Astrocyte (in vitro differentiated cells and primary cell): Measurements from ENCODE around the gene SPATA17. TPM values are rescaled to one million over a fixed set of nuclear protein-coding genes. Genes with fewer than 3 reads are reported as not detected.

Experiments used
- DNase-seq: peaks from one replicate; pipeline ENCODE4 v3.0.0-alpha.2; 2010; ENCODE audit warnings: low read depth
- FAIRE-seq: peaks from 2 replicates; lab custom pipeline; 2011; peaks lifted over from hg19 to GRCh38; lab: Jason Lieb, UNC
- H2AFZ ChIP-seq: 2 replicates; pipeline ENCODE4 v1.6.0; 2012; ENCODE audit warnings: low read depth, low read length, inconsistent platforms
- H3K27ac ChIP-seq: 2 replicates; pipeline ENCODE4 v1.5.1; 2011; ENCODE audit warnings: low read depth, low read length, inconsistent platforms
- H3K27me3 ChIP-seq: 2 replicates; pipeline ENCODE4 v1.6.0; 2011; ENCODE audit warnings: low read length, inconsistent platforms; ENCODE audit not compliant: insufficient read depth
- H3K36me3 ChIP-seq: 2 replicates; pipeline ENCODE4 v1.5.1; 2011; ENCODE audit warnings: low read length, inconsistent platforms; ENCODE audit not compliant: insufficient read depth
- H3K4me1 ChIP-seq: 2 replicates; pipeline ENCODE4 v1.5.1; 2011; ENCODE audit warnings: low read length, inconsistent platforms; ENCODE audit not compliant: insufficient read depth
- H3K4me2 ChIP-seq: 2 replicates; pipeline ENCODE4 v1.6.0; 2012; ENCODE audit warnings: low read length, inconsistent platforms
- H3K4me3 ChIP-seq: 2 replicates; pipeline ENCODE4 v1.5.1; 2011; ENCODE audit warnings: low read depth, mild to moderate bottlenecking, low read length, inconsistent platforms; ENCODE audit not compliant: insufficient read depth
- H3K79me2 ChIP-seq: 2 replicates; pipeline ENCODE4 v1.6.0; 2012; ENCODE audit warnings: mild to moderate bottlenecking, low read length, inconsistent platforms; ENCODE audit not compliant: insufficient read depth
- H3K9ac ChIP-seq: 2 replicates; pipeline ENCODE4 v1.6.0; 2012; ENCODE audit warnings: mild to moderate bottlenecking, low read length, inconsistent platforms
- H3K9me3 ChIP-seq: 2 replicates; pipeline ENCODE4 v1.5.1; 2012; ENCODE audit warnings: low read depth, mild to moderate bottlenecking, low read length, inconsistent platforms; ENCODE audit not compliant: insufficient read depth
- H4K20me1 ChIP-seq: 2 replicates; pipeline ENCODE4 v1.6.0; 2012; ENCODE audit warnings: low read length, inconsistent platforms; ENCODE audit not compliant: insufficient read depth
- H3K27ac Mint-ChIP-seq: one replicate; pipeline ENCODE4 v1.8.0; 2021; ENCODE audit warnings: mild to moderate bottlenecking, mixed read lengths; ENCODE audit not compliant: unreplicated experiment
- H3K27me3 Mint-ChIP-seq: one replicate; pipeline ENCODE4 v1.8.0; 2021; ENCODE audit warnings: low read depth, mixed read lengths; ENCODE audit not compliant: unreplicated experiment
- H3K36me3 Mint-ChIP-seq: one replicate; pipeline ENCODE4 v1.8.0; 2021; ENCODE audit warnings: low read depth, mixed read lengths; ENCODE audit not compliant: unreplicated experiment
- H3K4me1 Mint-ChIP-seq: one replicate; pipeline ENCODE4 v1.8.0; 2021; ENCODE audit warnings: low read depth, mixed read lengths; ENCODE audit not compliant: unreplicated experiment
- H3K4me3 Mint-ChIP-seq: one replicate; pipeline ENCODE4 v1.8.0; 2021; ENCODE audit warnings: mild to moderate bottlenecking, moderate library complexity, mixed read lengths; ENCODE audit not compliant: unreplicated experiment
- H3K9me3 Mint-ChIP-seq: one replicate; pipeline ENCODE4 v1.8.0; 2021; ENCODE audit warnings: mild to moderate bottlenecking, mixed read lengths; ENCODE audit not compliant: unreplicated experiment
- EZH2 ChIP-seq: IDR thresholded peaks from 2 replicates; pipeline ENCODE4 v1.6.1; 2012; ENCODE audit warnings: mild to moderate bottlenecking, low read length, inconsistent platforms; ENCODE audit not compliant: insufficient read depth
- total RNA-seq: library from RNA; stranded (reverse); gene quantifications from 2 replicates; pipeline ENCODE4 v1.2.1, GENCODE V29; 2021
- TF ChIP-seq, protein P1 (sequence below): IDR thresholded peaks from 2 replicates; pipeline ENCODE4 v1.5.1; 2011; ENCODE audit warnings: low read depth, mild to moderate bottlenecking, inconsistent platforms, low read length, moderate library complexity; ENCODE audit not compliant: insufficient read depth

SPATA17 gene
- total RNA-seq, 1 donor from 2014 or later: 1.3 TPM

DNA sequence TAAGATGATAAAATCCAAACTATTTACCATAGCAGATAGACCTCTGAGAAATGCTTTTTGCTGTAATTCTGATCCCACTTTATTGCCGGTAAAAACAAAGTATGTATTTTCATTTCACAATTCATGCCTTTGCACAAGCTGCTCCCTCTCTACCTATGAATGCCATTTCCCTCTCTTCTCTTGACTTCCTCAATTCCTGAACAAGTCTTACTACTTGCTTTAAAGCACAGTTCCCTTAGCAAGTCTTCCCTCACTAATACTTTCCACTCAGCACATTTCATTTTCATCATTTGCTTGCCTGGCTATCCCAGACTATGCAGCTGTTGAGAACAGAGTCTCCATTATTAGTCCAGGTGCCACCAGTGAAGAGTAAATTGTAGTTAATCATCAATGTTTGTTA, 14.0 kb upstream of the SPATA17 start:
- no peak overlapping the region for H3K4me2 ChIP-seq
- Mint-ChIP-seq H3K36me3 (peaks cover 5% of the 10 kb centered on the region), H3K9me3 (no peaks in the 10 kb centered on the region), H3K4me3 (no peak overlapping the region), H3K27ac (no peak overlapping the region), H3K4me1 (no peaks in the 10 kb centered on the region), H3K27me3 (no peaks in the 10 kb centered on the region)
- DNase-seq (no peak), FAIRE-seq (no peak)
- H3K9me3 ChIP-seq: no peaks in the 10 kb centered on the region
- H3K4me3 ChIP-seq: no peak overlapping the region
- no peak overlapping the region for H3K9ac ChIP-seq
- H3K36me3 ChIP-seq: peaks cover 9% of the 10 kb centered on the region
- no peak overlapping the region for H3K27ac ChIP-seq
- no peaks in the 10 kb centered on the region for H3K4me1 ChIP-seq
- H2AFZ ChIP-seq: no peak overlapping the region
- peaks cover 41% of the 10 kb centered on the region for H3K79me2 ChIP-seq
- no peaks in the 10 kb centered on the region for H3K27me3 ChIP-seq
- TF ChIP-seq EZH2: no peak
- TF ChIP-seq, protein P1, sequence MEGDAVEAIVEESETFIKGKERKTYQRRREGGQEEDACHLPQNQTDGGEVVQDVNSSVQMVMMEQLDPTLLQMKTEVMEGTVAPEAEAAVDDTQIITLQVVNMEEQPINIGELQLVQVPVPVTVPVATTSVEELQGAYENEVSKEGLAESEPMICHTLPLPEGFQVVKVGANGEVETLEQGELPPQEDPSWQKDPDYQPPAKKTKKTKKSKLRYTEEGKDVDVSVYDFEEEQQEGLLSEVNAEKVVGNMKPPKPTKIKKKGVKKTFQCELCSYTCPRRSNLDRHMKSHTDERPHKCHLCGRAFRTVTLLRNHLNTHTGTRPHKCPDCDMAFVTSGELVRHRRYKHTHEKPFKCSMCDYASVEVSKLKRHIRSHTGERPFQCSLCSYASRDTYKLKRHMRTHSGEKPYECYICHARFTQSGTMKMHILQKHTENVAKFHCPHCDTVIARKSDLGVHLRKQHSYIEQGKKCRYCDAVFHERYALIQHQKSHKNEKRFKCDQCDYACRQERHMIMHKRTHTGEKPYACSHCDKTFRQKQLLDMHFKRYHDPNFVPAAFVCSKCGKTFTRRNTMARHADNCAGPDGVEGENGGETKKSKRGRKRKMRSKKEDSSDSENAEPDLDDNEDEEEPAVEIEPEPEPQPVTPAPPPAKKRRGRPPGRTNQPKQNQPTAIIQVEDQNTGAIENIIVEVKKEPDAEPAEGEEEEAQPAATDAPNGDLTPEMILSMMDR: no peak
- peaks cover 36% of the 10 kb centered on the region for H4K20me1 ChIP-seq

- Histone ChIP-seq H3K36me3 (peaks cover 9% of the 10 kb centered on the region), H3K79me2 (peaks cover 74% of the 10 kb centered on the region), H2AFZ (no peak overlapping the region), H3K4me1 (no peaks in the 10 kb centered on the region), H3K9ac (no peak overlapping the region), H3K27ac (no peak overlapping the region), H3K4me2 (no peak overlapping the region), H3K9me3 (no peaks in the 10 kb centered on the region), H4K20me1 (peaks cover 35% of the 10 kb centered on the region), H3K27me3 (no peaks in the 10 kb centered on the region), H3K4me3 (no peak overlapping the region)
- H3K9me3 Mint-ChIP-seq: no peaks in the 10 kb centered on the region
- TF ChIP-seq, protein P1: no peak
- TF ChIP-seq EZH2: no peak
- H3K4me3 Mint-ChIP-seq: no peak overlapping the region
- H3K36me3 Mint-ChIP-seq: peaks cover 5% of the 10 kb centered on the region
- DNase-seq (no peak), FAIRE-seq (no peak)
- H3K27ac Mint-ChIP-seq: no peak overlapping the region
- H3K27me3 Mint-ChIP-seq: no peaks in the 10 kb centered on the region
- H3K4me1 Mint-ChIP-seq: no peaks in the 10 kb centered on the region
These were observed 10.3 kb upstream of the SPATA17 start for GRCh38 chr1:217620814-217621213.

DNA sequence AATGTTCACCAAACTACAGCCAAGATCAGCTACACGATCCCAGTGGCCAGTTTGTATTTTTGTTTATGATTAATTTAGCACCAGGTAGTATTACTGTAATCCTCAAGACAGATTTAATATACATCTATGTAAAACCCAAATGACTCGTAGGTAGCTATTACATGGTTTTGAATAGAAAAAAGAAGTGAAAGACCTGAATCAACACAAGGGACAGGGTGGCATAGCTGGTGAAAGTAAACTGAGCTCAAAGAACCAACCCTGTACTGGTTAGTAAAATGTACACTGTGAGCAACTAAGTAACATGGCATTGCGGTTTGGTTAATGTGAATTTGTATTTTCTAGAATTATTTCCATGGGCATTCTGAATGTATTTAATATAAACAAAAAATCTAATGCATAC, 9.1 kb upstream of the SPATA17 start:
- Histone ChIP-seq H3K27me3 (no peaks in the 10 kb centered on the region), H3K4me3 (no peak overlapping the region), H3K9ac (no peak overlapping the region), H3K9me3 (no peaks in the 10 kb centered on the region), H3K27ac (no peak overlapping the region), H2AFZ (no peak overlapping the region), H3K4me1 (no peaks in the 10 kb centered on the region), H3K4me2 (no peak overlapping the region), H3K36me3 (peaks cover 9% of the 10 kb centered on the region), H4K20me1 (peaks cover 26% of the 10 kb centered on the region), H3K79me2 (peaks cover 77% of the 10 kb centered on the region)
- no peak for TF ChIP-seq EZH2
- TF ChIP-seq, protein P1: no peak
- Mint-ChIP-seq H3K27me3 (no peaks in the 10 kb centered on the region), H3K4me3 (no peak overlapping the region), H3K27ac (no peak overlapping the region), H3K4me1 (no peaks in the 10 kb centered on the region), H3K36me3 (peaks cover 5% of the 10 kb centered on the region), H3K9me3 (no peaks in the 10 kb centered on the region)
- FAIRE-seq (no peak), DNase-seq (no peak)
